Colonic mucosa (tissue), 4 donors: Measurements from ENCODE around the gene SLX9. TPM values are rescaled to one million over a fixed set of nuclear protein-coding genes. Genes with fewer than 3 reads are reported as not detected.

Experiments
- DNase-seq: peaks from one replicate; pipeline ENCODE4 v3.0.0-alpha.2; 2020
- H3K27ac ChIP-seq: fragments of 200-600 bp; one replicate; pipeline ENCODE4 v1.8.0; 2021
- H3K27me3 ChIP-seq: fragments of 200-600 bp; one replicate; pipeline ENCODE4 v1.8.0; 2021
- H3K36me3 ChIP-seq: fragments of 200-600 bp; one replicate; pipeline ENCODE4 v1.8.0; 2021
- H3K4me1 ChIP-seq: fragments of 200-600 bp; one replicate; pipeline ENCODE4 v1.8.0; 2021; ENCODE audit warnings: mild to moderate bottlenecking
- H3K4me3 ChIP-seq: fragments of 200-600 bp; one replicate; pipeline ENCODE4 v1.8.0; 2021
- H3K9ac ChIP-seq, 2 donors: one replicate each; pipeline ENCODE4 v1.7.0; 2013; ENCODE audit warnings: control low read depth in 2 of 2, low read depth in 2 of 2, low read length in 2 of 2
- H3K9me3 ChIP-seq: fragments of 200-600 bp; one replicate; pipeline ENCODE4 v1.8.0; 2021
- intact Hi-C: fragments of 100-400 bp; cut with DNase I; formaldehyde crosslinking; loops from one replicate; pipeline ENCODE4 v1.14.1; 2022
- total RNA-seq, 2 donors: library from RNA; stranded (reverse); fragmentation: NEBNext Ultra II Directional in 1 of 2; extraction: Animal tissue kit (Norgen Biotek cat#: 25700) in 1 of 2; gene quantifications; one replicate each; pipeline ENCODE4 v1.2.1, GENCODE V29; 2021
- TF ChIP-seq, protein P1 (sequence below): fragments of 200-600 bp; IDR thresholded peaks from one replicate; pipeline ENCODE4 v1.8.0; 2022; ENCODE audit warnings: antibody characterized with exemption, mild to moderate bottlenecking
- donor health status: healthy.
- donor health status: DM: no; HTN: no; CAD: no.
- donor health status: DM: no; HTN: no; CAD: no.

The SLX9 gene, protein sequence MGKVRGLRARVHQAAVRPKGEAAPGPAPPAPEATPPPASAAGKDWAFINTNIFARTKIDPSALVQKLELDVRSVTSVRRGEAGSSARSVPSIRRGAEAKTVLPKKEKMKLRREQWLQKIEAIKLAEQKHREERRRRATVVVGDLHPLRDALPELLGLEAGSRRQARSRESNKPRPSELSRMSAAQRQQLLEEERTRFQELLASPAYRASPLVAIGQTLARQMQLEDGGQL
- total RNA-seq, result 10 to 100 TPM; 30.6 to 50.1 TPM

GRCh38 chr21:44939532-44940115, at the start of gene SLX9:
TSS of gene SLX9 (plus strand) at chr21:44940029. CDS start at chr21:44940058, 29 bp downstream.
- H3K4me3 ChIP-seq, result peak within 1 kb of the TSS; percentile 98
- DNase-seq, result peak; percentile 75
- H3K27ac ChIP-seq, result peak within 1 kb of the TSS; percentile 22
- H3K27me3 ChIP-seq, result no peaks in the 10 kb centered on the region
- peaks cover 15% of the 10 kb centered on the region for H3K4me1 ChIP-seq
- H3K9ac ChIP-seq, result peak within 1 kb of the TSS; percentile 68 to 88
- intact Hi-C loops, result no loop called here
- no peaks in the 10 kb centered on the region for H3K9me3 ChIP-seq
- TF ChIP-seq, protein P1, sequence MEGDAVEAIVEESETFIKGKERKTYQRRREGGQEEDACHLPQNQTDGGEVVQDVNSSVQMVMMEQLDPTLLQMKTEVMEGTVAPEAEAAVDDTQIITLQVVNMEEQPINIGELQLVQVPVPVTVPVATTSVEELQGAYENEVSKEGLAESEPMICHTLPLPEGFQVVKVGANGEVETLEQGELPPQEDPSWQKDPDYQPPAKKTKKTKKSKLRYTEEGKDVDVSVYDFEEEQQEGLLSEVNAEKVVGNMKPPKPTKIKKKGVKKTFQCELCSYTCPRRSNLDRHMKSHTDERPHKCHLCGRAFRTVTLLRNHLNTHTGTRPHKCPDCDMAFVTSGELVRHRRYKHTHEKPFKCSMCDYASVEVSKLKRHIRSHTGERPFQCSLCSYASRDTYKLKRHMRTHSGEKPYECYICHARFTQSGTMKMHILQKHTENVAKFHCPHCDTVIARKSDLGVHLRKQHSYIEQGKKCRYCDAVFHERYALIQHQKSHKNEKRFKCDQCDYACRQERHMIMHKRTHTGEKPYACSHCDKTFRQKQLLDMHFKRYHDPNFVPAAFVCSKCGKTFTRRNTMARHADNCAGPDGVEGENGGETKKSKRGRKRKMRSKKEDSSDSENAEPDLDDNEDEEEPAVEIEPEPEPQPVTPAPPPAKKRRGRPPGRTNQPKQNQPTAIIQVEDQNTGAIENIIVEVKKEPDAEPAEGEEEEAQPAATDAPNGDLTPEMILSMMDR, result no peak
- no peaks in the 10 kb centered on the region for H3K36me3 ChIP-seq

- Histone ChIP-seq H3K4me1 (no peaks in the 10 kb centered on the region), H3K9ac (no peak overlapping the region), H3K9me3 (no peaks in the 10 kb centered on the region), H3K27me3 (no peaks in the 10 kb centered on the region), H3K27ac (no peak overlapping the region), H3K4me3 (no peak overlapping the region), H3K36me3 (no peaks in the 10 kb centered on the region)
- intact Hi-C loops, result loop anchor here (2.0 kb wide), 1 partner anchor 42 kb away; no protein-coding TSS in a partner anchor
- no peak for DNase-seq
- TF ChIP-seq, protein P1, result no peak
Measured at GRCh38 chr21:44890338-44890931, 49.4 kb upstream of the SLX9 start.

- Histone ChIP-seq H3K27me3 (no peaks in the 10 kb centered on the region), H3K4me3 (no peak overlapping the region), H3K9ac (no peak overlapping the region), H3K36me3 (no peaks in the 10 kb centered on the region), H3K9me3 (no peaks in the 10 kb centered on the region), H3K27ac (no peak overlapping the region), H3K4me1 (no peaks in the 10 kb centered on the region)
- DNase-seq, result no peak
- intact Hi-C loops, result loop anchor here (2.0 kb wide), 1 partner anchor 42 kb away; no protein-coding TSS in a partner anchor
- TF ChIP-seq, protein P1, result no peak
Measured at GRCh38 chr21:44890961-44891541, 48.8 kb upstream of the SLX9 start.

- intact Hi-C loops, result loop anchor here (2.0 kb wide), 1 partner anchor 41 kb away; no protein-coding TSS in a partner anchor
- Histone ChIP-seq H3K4me3 (no peak overlapping the region), H3K4me1 (no peaks in the 10 kb centered on the region), H3K36me3 (no peaks in the 10 kb centered on the region), H3K9ac (no peak overlapping the region), H3K27ac (no peak overlapping the region), H3K9me3 (no peaks in the 10 kb centered on the region), H3K27me3 (no peaks in the 10 kb centered on the region)
- TF ChIP-seq, protein P1, result no peak
- no peak for DNase-seq
Measured at GRCh38 chr21:44891631-44892031, 48.2 kb upstream of the SLX9 start.

DNA sequence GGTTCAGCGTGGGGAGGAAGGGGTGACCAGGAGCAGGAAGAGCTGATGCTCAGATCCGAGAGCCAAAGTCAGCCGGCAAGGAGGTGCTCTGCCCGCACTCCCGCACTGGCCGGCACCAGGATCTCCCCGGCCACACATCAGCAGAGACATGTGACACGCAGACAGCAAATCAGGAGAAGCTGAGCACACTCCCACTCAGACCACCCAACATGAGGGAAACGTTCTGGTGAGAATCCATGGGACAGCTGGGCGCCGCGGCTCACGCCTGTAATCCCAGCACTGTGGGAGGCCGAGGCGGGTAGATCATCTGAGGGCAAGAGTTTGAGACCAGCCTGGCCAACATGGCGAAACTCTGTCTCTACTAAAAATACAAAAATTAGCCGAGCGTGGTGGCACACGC, 47.7 kb upstream of the SLX9 start:
- H3K4me3 ChIP-seq, result no peak overlapping the region
- H3K9ac ChIP-seq, result no peak overlapping the region
- no peak overlapping the region for H3K27ac ChIP-seq
- H3K27me3 ChIP-seq, result no peaks in the 10 kb centered on the region
- no peak for DNase-seq
- no peaks in the 10 kb centered on the region for H3K36me3 ChIP-seq
- no peaks in the 10 kb centered on the region for H3K9me3 ChIP-seq
- H3K4me1 ChIP-seq, result no peaks in the 10 kb centered on the region
- TF ChIP-seq, protein P1, result no peak
- intact Hi-C loops, result no loop called here
